Hepatocyte (in vitro differentiated cells): ENCODE data around the gene TMEM121B. TPM values are rescaled to one million over a fixed set of nuclear protein-coding genes. Genes with fewer than 3 reads are reported as not detected.

ENCODE experiments used
- DNase-seq: peaks from one replicate; pipeline ENCODE4 v3.0.0-alpha.2; 2016; ENCODE audit warnings: low spot score
- H2AFZ ChIP-seq: fragments of 200-600 bp; sonication (generic); 2 replicates; pipeline ENCODE4 v1.6.0; 2016; ENCODE audit warnings: antibody characterized with exemption, mild to moderate bottlenecking
- H3K27ac ChIP-seq: fragments of 200-600 bp; sonication (generic); 2 replicates; pipeline ENCODE4 v1.5.1; 2016; ENCODE audit warnings: mild to moderate bottlenecking
- H3K27me3 ChIP-seq: fragments of 200-600 bp; sonication (generic); 2 replicates; pipeline ENCODE4 v1.6.1; 2016
- H3K36me3 ChIP-seq: fragments of 200-600 bp; sonication (generic); replicated peaks from 2 replicates; pipeline ENCODE4 v1.5.1; 2016; ENCODE audit warnings: low read depth; ENCODE audit not compliant: insufficient read depth
- H3K4me1 ChIP-seq: fragments of 200-600 bp; sonication (generic); 2 replicates; pipeline ENCODE4 v1.5.1; 2016; ENCODE audit warnings: mild to moderate bottlenecking, moderate library complexity; ENCODE audit not compliant: insufficient read depth
- H3K4me2 ChIP-seq: fragments of 200-600 bp; sonication (generic); 2 replicates; pipeline ENCODE4 v1.6.0; 2016
- H3K4me3 ChIP-seq: fragments of 200-600 bp; sonication (generic); 2 replicates; pipeline ENCODE4 v1.5.1; 2016; ENCODE audit warnings: mild to moderate bottlenecking
- H3K79me2 ChIP-seq: fragments of 200-600 bp; sonication (generic); 2 replicates; pipeline ENCODE4 v1.6.0; 2017; ENCODE audit warnings: mild to moderate bottlenecking
- H3K9me2 ChIP-seq: fragments of 200-600 bp; sonication (generic); replicated peaks from 2 replicates; pipeline ENCODE4 v1.6.0; 2017; ENCODE audit warnings: mild to moderate bottlenecking; ENCODE audit not compliant: insufficient read depth
- H3K9me3 ChIP-seq: fragments of 200-600 bp; sonication (generic); 2 replicates; pipeline ENCODE4 v1.5.1; 2016; ENCODE audit warnings: low read depth, mild to moderate bottlenecking
- H4K20me1 ChIP-seq: fragments of 200-600 bp; sonication (generic); 2 replicates; pipeline ENCODE4 v1.6.0; 2016; ENCODE audit warnings: mild to moderate bottlenecking; ENCODE audit not compliant: insufficient read depth, poor library complexity, severe bottlenecking
- CTCF ChIP-seq: fragments of 200-600 bp; sonication (generic); IDR thresholded peaks from 2 replicates; pipeline ENCODE4 v1.5.1; 2016; ENCODE audit warnings: antibody characterized with exemption, mild to moderate bottlenecking; ENCODE audit not compliant: poor library complexity
- EZH2 ChIP-seq: fragments of 200-600 bp; sonication (generic); IDR thresholded peaks from 2 replicates; pipeline ENCODE4 v1.6.1; 2016; ENCODE audit warnings: antibody characterized with exemption, mild to moderate bottlenecking, borderline replicate concordance
- EZH2phosphoT487 ChIP-seq: fragments of 200-600 bp; sonication (generic); IDR thresholded peaks from one replicate; pipeline ENCODE4 v1.6.1; 2018; ENCODE audit warnings: antibody characterized with exemption, mild to moderate bottlenecking, low read depth, moderate library complexity; ENCODE audit not compliant: unreplicated experiment, severe bottlenecking
- WGBS: methylation state at CpG from one replicate; pipeline ENCODE4 v1.1.6; 2016; ENCODE audit warnings: low lambda C conversion rate; ENCODE audit errors: missing lambda C conversion rate; 5-methylcytosine and 5-hydroxymethylcytosine counted together
- polyA plus RNA-seq: library from polyadenylated mRNA; unstranded; fragments of >200 nt; fragmentation: Nextera tagmentation; extraction: Ambion mirVana; gene quantifications from 2 replicates; pipeline ENCODE4 v1.2.1, GENCODE V29; 2016
- total RNA-seq: library from RNA; depleted of rRNA; stranded (reverse); fragments of >200 nt; gene quantifications from 2 replicates; pipeline ENCODE4 v1.2.3, GENCODE V29; 2014

The TMEM121B gene
- total and polyA plus RNA-seq, 2 experiments from 2014 or later, result 0.30 to 0.50 TPM

- no peak overlapping the region for H3K4me3 ChIP-seq
- H3K4me1 ChIP-seq, result no peaks in the 10 kb centered on the region
- H3K36me3 ChIP-seq, result no peaks in the 10 kb centered on the region
- peaks cover 11% of the 10 kb centered on the region for H3K79me2 ChIP-seq
- TF ChIP-seq CTCF, result no peak
- TF ChIP-seq EZH2, result no peak
- no peak for TF ChIP-seq EZH2phosphoT487
- H3K4me2 ChIP-seq, result no peak overlapping the region
- no peaks in the 10 kb centered on the region for H3K9me2 ChIP-seq
- no peak for DNase-seq
- no peaks in the 10 kb centered on the region for H3K9me3 ChIP-seq
- H4K20me1 ChIP-seq, result no peaks in the 10 kb centered on the region
- H3K27me3 ChIP-seq, result no peaks in the 10 kb centered on the region
- WGBS, result 93% methylated on average over 8 of the region's 8 CpGs
- H2AFZ ChIP-seq, result no peak overlapping the region
- no peak overlapping the region for H3K27ac ChIP-seq
Observed at GRCh38 chr22:17143826-17144225, 22.7 kb upstream of the TMEM121B start.

- Histone ChIP-seq H3K27ac (no peak overlapping the region), H3K36me3 (no peaks in the 10 kb centered on the region), H3K4me1 (no peaks in the 10 kb centered on the region), H3K9me3 (no peaks in the 10 kb centered on the region), H4K20me1 (no peaks in the 10 kb centered on the region), H3K4me2 (no peak overlapping the region), H3K27me3 (no peaks in the 10 kb centered on the region), H3K79me2 (peaks cover 4% of the 10 kb centered on the region), H2AFZ (no peak overlapping the region), H3K9me2 (no peaks in the 10 kb centered on the region), H3K4me3 (no peak overlapping the region)
- TF ChIP-seq EZH2 (no peak), CTCF (no peak), EZH2phosphoT487 (no peak)
- 93% methylated on average over 9 of the region's 9 CpGs for WGBS
- no peak for DNase-seq
Observed at GRCh38 chr22:17143101-17143500, 21.9 kb upstream of the TMEM121B start.

- no peaks in the 10 kb centered on the region for H3K27me3 ChIP-seq
- H3K27ac ChIP-seq, result no peak overlapping the region
- no peaks in the 10 kb centered on the region for H3K4me1 ChIP-seq
- no peaks in the 10 kb centered on the region for H3K9me2 ChIP-seq
- TF ChIP-seq EZH2, result no peak
- no peak for TF ChIP-seq CTCF
- TF ChIP-seq EZH2phosphoT487, result no peak
- H3K4me2 ChIP-seq, result no peak overlapping the region
- H4K20me1 ChIP-seq, result no peaks in the 10 kb centered on the region
- 92% methylated on average over 9 of the region's 9 CpGs for WGBS
- H3K4me3 ChIP-seq, result no peak overlapping the region
- H3K9me3 ChIP-seq, result no peaks in the 10 kb centered on the region
- no peaks in the 10 kb centered on the region for H3K36me3 ChIP-seq
- no peak for DNase-seq
- no peaks in the 10 kb centered on the region for H3K79me2 ChIP-seq
- no peak overlapping the region for H2AFZ ChIP-seq
Observed at GRCh38 chr22:17140826-17141766, 19.9 kb upstream of the TMEM121B start.
